Medulla oblongata (tissue), 1 donor: ENCODE results near the gene SMG6.
"Not testable (repeated sequence)": the region's sequence is repeated elsewhere in the genome, so short reads cannot be mapped to it uniquely, and the experiment has no call there.

ENCODE experiments used
- DNase-seq: peaks from one replicate; pipeline ENCODE4 v3.0.0-alpha.2; 2015; ENCODE audit errors: extremely low spot score

SMG6 gene

GRCh38 chr17:2178798-2179501 is 124.6 kb downstream of the SMG6 start:
- DNase-seq: peak; percentile 35

GRCh38 chr17:2177235-2177811 is 126.3 kb downstream of the SMG6 start:
- peak; percentile 19 for DNase-seq

DNA sequence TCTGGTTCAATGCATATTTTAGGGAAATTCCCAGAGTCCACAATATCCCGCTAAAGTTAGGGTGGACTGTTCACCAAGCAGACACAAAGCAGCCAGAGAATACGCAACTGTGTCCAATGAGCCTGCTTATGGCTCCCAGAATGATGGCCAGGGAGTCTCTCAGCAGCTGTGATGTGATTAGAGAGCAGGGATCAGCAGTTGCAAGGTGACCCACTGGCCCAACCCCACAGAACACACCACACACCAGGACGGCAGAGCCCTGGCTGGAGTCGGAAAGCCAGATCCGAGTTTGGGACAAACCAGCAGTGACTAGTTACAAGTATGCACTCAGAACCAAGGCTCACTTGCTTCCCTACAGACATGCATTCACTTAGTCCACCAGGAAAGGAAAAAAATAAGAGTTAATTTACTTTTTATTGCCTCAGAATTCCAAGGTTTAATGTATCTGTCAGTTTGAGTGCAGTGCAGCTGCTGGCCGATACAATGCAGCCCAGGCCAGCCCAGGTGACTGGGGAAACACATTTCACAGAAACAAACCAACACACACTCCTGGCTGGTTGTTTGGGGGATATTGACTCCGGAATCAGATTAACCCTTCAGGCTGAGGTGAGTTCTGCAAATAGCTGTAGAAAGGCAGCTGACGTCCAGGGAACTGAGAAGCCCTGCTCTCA is 127.0 kb downstream of the SMG6 start:
- no peak for DNase-seq

- DNase-seq: no peak
Measured at GRCh38 chr17:2175294-2175628, 128.3 kb downstream of the SMG6 start.

GRCh38 chr17:2174468-2175293 is 128.9 kb downstream of the SMG6 start:
- no peak for DNase-seq

- DNase-seq: no peak
Measured at GRCh38 chr17:2174014-2174413, 129.6 kb downstream of the SMG6 start.

DNA sequence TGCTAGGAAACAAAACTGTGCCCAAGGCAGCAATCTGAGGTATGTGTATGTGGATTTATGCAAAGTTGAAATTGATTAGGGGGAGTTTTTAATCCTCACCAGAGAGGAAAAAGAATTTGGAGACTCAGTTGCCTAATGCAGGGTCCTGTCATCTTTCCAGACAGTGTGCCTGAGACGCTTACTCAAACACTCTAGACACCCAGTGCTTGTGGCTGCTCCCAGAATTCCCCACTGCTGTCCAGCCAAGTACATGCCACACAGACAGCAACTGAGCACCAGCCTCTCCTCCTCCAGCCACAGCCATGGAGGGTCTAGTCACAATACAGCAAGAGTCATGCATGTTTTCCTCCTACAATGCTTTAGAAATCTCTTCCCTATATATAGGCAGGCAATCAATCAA is 130.6 kb downstream of the SMG6 start:
- DNase-seq: peak; percentile 50

GRCh38 chr17:2172077-2172851 is 131.3 kb downstream of the SMG6 start:
- peak; percentile 79 for DNase-seq

GRCh38 chr17:2171702-2172076 is 131.9 kb downstream of the SMG6 start:
- DNase-seq: no peak

- no peak for DNase-seq
Measured at GRCh38 chr17:2170023-2170422, 133.6 kb downstream of the SMG6 start.

GRCh38 chr17:2165723-2166122 is 137.9 kb downstream of the SMG6 start:
- DNase-seq: not testable (repeated sequence)

DNA sequence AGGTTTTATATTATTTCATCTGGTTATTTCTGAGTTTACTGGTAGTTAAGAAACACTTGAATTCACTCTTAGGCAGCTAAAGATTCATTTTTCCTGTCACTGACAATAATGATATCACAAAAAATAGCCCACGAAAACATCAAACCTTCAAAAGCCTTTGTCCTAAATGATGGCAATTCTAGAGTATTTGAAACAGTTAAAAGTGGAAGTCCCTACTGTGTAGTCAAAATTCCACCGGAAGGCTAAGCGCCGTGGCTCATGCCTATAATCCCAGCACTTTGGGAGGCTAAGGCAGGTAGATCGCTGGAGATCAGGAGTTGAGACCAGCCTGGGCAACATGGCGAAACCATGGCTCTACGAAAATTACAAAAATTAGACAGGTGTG is 145.2 kb downstream of the SMG6 start:
- DNase-seq: no peak

- peak; percentile 43 for DNase-seq
Measured at GRCh38 chr17:2157675-2158395, 145.8 kb downstream of the SMG6 start.

- no peak for DNase-seq
Measured at GRCh38 chr17:2157081-2157480, 146.5 kb downstream of the SMG6 start.

DNA sequence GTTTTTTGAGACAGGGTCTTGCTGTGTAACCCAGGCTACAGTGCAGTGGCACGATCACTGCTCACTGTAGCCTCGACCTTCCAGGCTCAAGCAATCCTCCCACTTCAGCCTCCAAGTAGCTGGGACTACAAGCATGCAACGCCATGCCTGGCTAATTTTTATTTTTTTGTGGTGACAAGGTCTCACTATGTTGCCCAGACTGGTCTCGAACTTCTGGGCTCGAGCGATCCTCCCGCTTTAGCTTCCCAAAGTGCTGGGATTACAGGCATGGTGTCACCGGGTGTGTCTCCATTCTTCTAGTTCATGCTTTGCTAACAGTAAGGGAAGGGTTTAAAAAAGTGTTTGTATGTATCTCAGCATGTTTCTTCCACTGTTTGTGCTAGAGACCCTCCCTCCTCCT is 146.9 kb downstream of the SMG6 start:
- no peak for DNase-seq

DNA sequence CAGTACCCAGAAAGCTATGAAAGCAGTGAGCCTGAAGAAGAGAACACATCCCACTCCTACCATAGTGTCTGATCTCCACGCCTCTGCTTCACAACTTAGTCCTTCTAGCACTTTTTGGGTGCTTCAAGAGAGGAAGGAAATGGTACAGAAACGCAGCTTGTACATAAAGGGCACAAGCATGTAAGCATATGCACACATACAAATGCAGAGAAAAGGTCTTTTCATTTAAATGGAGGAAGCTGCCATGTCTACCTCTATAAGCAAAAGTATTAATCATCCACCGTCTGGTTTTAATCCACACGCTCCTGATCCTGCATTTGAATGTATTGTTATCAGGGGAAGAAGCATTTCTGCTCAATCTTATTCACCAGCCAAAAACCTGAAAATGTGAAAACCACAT is 148.0 kb downstream of the SMG6 start:
- DNase-seq: no peak

GRCh38 chr17:2151358-2152033 is 152.1 kb downstream of the SMG6 start:
- no peak for DNase-seq

DNA sequence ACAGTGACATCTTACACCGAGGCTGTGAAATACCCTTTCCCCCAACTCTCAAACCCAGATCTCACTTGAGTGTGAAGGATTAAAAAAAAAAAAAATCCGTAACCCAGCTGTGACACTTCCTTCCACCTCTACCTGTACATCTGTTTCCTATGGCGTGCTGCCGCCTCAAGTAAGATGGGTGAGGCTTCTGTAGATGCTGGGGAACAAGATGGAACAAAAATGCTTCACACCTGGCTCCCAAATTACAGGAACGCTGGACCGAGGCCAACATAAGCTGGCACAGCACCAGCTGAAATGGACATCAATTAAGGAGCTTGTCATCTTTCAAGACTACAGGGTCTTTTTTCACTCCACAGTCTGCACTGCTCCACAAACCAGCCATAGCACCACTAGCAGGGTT is 152.8 kb downstream of the SMG6 start:
- DNase-seq: no peak

DNA sequence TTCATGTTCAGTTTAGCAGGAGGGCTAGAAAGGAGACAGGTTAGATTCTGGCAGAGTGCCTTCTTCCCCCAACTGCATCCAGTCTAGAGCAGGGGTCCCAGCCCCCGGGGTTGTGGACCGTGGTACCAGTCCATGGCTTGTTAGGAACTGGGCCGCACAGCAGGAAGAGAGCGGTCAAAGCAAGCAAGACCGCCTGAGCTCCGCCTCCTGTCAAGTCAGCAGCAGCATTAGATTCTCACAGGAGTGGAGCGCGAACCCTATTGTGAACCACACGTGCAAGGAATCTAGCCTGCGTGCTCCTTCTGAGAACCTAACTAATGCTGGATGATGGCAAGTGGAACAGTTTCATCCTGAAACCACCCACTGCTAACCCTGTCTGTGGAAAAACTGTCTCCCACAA is 153.7 kb downstream of the SMG6 start:
- no peak for DNase-seq

DNA sequence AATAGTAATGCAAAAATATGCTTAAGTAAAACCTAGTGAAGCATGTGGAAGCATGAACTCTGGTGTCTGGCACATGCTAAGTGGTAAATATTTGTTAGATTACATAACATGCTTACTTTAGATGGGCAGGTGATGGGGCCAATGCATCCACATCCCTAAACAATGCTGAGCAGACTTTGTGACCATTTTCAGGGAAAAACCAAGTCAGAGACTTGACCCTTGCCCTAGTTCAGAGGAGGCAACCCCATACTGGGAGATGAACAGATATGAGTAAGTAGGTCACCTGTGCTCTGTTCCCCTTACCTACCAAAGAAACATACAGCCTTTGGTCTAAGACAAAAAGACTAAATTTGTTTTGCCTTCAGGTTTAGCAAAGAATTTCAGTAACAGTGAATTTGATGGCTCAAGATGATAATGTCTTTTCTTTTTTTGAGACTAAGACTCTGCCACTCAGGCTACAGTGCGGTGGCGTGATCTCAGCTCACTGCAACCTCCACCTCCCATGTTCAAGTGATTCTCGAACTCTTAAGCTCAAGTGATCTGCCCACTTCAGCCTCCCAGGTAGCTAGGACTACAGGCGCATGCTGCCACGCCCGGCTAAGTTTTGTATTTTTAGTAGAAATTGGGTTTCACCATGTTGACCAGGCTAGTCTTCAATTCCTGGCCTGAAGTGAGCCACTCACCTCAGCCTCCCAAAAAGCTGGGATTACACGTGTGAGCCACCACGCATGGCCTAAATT is 157.3 kb downstream of the SMG6 start:
- DNase-seq: no peak
